ENCODE measurements around the gene PRKAG2.

Gene PRKAG2

GRCh38 chr7:151662251-151662826, 214.6 kb downstream of the PRKAG2 start:
- no peak for DNase-seq

- no peak for DNase-seq
Measured at GRCh38 chr7:151661587-151661986, 215.3 kb downstream of the PRKAG2 start.

- DNase-seq, result no peak
Measured at GRCh38 chr7:151660141-151660540, 216.8 kb downstream of the PRKAG2 start.

GRCh38 chr7:151659219-151659618, 217.7 kb downstream of the PRKAG2 start:
- DNase-seq, result no peak

DNA sequence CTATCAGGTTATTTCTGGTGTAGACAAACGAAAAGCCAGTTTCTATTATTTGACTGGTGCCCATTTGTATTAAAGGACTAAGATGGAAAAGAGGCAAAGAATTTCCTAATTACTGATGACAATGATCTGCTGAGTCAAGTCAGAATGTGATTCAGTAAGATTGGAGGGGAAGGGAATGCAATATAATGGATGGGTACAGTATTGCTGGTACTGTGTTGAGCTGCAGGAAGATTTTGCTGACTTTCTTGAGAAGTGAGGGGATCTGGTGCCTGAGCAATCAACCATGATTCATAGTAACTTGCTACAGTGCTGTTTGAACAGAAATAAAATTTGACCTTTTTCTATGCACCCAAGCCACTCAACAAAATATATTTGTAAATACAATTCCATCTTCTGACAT, 218.1 kb downstream of the PRKAG2 start:
- DNase-seq, result no peak

DNA sequence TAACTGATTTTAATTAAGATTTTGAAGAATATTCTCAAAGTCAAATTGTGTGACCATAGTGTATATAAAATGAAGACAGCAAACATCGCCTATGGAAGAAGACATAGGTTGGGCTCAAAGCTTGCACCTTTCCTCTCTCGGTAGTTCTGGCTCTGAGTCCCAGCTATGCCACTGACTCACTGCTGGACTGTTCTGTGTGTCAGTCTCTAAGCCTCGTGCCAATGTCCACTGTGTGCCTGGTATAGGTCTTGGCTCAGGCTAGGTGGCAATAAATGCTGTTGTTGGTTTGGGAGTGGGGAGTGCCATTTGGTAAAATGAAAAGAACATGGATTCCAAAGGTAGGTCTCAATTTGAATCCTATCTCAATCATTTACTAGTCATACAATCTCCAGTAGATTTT, 219.7 kb downstream of the PRKAG2 start:
- DNase-seq, result no peak

DNA sequence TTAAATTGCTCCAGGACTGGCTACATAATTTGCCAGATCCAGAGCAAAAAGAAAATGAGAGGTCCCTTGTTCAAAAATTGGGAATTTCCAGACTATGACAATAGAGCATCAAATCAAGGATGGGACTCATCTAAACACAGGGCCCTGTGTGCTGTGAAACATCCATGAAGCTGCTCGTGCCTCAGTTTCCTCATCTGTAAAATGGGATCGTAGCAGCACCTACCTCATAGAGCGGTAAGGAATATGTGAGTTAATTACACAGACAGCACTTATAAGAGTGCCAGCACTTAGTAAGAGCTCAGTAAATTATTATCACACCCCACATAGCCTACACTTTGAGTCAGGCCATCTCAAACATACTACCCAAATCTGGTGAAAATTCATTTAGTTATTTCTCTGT, 221.4 kb downstream of the PRKAG2 start:
- no peak for DNase-seq

DNA sequence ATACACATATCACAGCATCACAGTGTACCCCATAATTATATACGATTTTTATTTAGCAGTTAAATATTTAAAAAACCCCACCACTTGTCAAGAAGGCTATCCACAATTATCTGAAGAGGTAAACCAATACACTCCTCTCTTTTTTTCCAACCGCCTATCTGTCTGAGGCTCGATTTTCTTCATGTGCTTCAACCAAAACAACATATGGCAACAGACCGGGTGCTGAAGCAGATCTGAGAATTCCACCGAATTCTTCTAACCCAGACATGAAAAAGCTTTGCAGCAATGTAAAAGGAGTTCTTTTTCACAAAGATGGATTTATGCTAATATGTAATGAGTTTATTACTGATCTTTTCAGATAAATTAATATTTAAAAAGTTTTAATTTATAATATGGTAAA, 224.8 kb downstream of the PRKAG2 start:
- no peak for DNase-seq

DNA sequence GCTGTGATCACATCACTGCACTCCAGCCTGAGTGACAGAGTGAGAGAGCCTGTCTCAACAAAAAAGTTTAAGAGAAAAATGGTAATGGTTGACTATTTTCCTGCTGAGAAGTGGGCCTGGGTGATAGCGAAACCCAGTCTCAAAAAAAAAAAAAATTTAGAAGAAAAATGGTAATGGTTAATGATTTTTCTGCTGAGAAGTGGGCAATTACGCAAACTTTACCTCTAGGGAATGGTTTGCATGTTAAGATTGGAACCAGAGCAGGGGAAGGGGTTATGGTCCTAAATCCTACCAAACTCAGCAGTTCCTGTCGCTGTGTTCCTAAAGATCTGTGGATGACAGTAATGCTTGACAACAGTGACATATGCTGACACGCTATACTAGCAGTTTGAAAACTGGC, 226.8 kb downstream of the PRKAG2 start:
- DNase-seq, result no peak

DNA sequence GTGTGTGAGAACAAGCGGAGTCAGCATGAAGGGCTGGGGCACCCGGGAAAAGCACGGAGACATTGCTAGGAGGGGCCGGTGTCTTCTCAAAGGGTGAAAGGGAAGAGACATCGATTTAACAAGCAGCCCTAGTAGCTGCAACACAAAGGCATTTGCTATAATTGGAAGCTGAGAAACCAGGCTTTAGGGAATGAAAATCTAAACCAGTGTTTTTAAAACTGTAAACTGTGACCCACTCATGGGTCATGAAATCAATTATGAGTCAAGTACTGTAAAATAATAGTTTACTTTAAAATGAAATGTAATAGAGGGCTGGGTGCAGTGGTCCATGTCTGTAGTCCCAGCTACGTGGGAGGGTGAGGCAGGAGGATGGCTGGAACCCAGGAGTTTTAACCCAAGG, 228.5 kb downstream of the PRKAG2 start:
- DNase-seq, result no peak

DNA sequence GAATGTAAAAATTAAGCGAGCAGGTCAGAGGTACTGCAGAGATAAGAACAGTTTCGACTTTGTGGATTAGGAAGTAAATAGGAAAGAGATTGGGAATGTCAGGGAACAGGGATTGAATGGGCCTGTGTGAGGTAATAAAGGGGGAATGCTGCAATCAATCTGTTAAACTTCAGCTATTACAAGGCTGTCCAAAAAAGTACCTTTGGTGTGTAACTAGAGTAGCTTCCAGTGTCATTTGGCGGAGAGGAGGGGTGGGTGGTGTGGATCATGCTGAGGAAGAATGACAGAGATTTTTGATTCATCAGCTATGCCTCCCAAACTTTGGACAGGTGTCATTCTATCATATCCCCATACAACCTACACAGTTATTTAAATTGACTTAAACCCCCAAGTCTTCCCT, 229.0 kb downstream of the PRKAG2 start:
- no peak for DNase-seq

DNA sequence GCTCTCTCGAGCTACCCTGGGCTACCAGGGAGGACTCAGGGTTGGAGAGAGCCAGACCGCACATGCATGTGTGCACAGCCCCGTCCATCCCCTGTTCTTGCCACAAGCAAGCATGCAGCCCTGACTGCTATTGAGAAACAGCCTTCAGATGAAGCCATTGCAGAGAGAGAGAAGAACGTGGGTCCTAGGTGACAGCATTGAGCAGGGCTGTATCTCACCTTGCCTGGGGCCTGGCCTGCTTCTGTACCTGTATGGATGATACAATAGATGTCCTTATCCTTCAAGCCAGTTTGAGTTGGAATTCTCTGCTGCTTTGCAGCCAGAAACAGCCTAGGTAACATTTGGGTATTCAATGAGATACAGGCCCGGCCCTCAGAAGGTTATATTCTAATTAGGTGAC, 229.9 kb downstream of the PRKAG2 start:
- no peak for DNase-seq

DNA sequence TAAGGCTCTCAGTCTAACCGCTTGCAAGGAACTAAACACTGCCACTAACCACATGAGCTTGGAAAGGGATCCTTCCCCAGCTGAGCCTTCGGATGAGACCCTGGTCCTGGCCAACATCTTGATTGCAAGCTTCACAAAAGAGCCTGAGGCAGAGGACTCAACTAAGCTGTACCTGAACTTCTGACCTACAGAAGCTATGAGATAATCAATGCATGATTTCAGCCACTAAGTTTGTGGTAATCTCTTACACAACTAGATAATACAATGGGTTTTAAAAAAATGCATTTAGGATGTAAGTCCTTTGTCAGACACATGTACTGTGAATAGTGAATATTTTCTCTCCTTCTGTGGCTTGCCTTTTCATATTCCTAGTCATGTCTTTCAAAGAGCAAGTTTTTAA, 231.6 kb downstream of the PRKAG2 start:
- DNase-seq, result no peak

DNA sequence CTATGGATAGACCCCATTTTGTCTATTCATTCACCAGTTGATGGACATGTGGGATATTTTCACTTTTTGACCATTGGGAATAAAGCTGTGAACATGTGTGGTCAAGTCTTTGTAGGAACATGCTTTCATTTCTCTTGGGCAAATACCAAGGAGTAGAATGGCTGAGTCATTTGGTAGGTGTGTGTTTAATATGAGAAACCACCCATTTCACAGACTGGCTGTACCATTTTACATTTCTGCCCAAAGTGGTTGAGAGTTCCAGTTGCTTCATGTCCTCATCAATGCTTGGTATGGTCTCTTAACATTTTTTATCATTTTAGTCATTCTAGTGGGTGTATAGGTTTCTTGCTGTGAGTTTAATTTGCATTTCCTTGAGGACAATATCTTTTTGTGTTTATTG, 232.4 kb downstream of the PRKAG2 start:
- no peak for DNase-seq

- DNase-seq, result no peak
Measured at GRCh38 chr7:151642746-151643145, 234.2 kb downstream of the PRKAG2 start.

DNA sequence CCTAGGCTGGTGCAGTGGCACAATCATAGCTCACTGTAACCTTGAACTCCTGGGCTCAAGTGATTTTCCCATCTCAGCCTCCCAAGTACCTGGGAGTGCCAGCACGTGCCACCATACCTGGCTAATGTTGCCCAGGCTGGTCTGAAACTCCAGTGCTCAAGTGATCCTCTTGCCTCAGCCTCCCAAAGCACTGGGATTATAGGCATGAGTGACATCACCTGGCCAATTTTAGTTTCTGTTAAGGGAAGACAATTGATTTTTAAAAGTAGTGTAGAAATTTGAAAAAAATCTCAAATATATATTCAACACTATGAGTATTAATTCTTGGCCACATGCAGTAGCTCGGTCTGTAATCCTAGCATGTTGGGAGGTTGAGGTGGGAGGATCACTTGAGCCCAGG, 235.3 kb downstream of the PRKAG2 start:
- DNase-seq, result no peak

GRCh38 chr7:151637781-151638261, 239.1 kb downstream of the PRKAG2 start:
- no peak for DNase-seq

- no peak for DNase-seq
Measured at GRCh38 chr7:151634643-151635042, 242.3 kb downstream of the PRKAG2 start.

DNA sequence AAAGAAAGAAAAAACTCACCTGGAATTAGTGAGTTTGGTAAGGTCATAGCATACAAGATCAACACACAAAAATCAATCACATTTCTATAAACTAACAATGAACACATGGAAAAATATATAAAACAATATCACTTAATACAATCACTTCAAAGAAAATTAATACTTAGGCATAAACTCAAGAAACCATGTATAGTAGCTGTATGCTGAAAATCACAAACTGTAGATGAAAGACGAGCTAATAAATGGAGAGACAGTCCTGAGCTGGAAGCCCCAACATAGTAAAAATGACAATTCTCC, 243.5 kb downstream of the PRKAG2 start:
- DNase-seq, result no peak

- peak; percentile 69 for DNase-seq
Measured at GRCh38 chr7:151632750-151633515, 244.0 kb downstream of the PRKAG2 start.

GRCh38 chr7:151631953-151632749, 244.8 kb downstream of the PRKAG2 start:
- peak; percentile 73 for DNase-seq

DNA sequence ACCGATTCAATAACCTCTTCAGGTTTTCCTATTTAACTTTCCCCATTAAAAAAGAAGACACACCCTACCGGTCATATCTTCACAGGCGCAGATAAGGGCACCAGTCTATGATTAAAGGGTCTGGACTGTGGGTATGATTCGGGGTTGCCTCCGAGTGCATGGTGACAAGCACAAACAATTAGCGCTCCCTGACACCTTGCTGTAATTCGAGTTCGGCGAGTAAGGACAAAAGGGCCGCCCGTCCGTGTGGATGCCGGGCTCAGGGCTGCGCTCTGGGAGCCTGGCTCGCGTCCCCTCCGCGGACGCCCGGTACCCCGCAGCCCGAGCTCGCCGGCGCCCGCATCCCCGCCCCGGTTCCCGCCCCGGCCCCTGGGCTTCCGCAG, 245.4 kb downstream of the PRKAG2 start:
- peak; percentile 63 for DNase-seq

GRCh38 chr7:151630851-151631569, 245.9 kb downstream of the PRKAG2 start:
- no peak for DNase-seq

DNA sequence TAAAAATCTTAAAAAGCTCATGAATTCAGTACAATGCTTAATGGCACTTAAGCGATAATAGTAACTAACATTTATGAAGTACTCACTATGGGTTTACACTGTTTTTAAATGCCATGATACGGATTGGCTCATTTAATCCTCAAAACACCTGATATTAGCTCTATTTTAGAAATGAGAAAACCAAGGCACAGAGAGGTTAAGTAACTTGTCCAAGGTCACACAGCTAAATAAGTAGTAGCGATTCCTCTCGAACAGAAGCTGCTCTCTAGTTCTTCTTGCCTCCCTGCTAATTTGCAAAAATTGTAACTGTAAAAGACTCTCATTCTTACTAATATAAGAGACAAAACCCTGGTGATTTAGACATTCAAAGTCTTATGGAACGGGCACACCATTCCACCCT, 246.6 kb downstream of the PRKAG2 start:
- DNase-seq, result no peak
